GM18511 (cell line): ENCODE data around the gene CYP51A1.
"Not testable (repeated sequence)": the region's sequence is repeated elsewhere in the genome, so short reads cannot be mapped to it uniquely, and the experiment has no call there.

Source experiments
- ATAC-seq: cut with Tn5 transposase; IDR thresholded peaks from one replicate; pipeline ENCODE4 v1.9.1; 2021; ENCODE audit warnings: mild to moderate bottlenecking, moderate library complexity; ENCODE audit not compliant: unreplicated experiment

CYP51A1 gene

DNA sequence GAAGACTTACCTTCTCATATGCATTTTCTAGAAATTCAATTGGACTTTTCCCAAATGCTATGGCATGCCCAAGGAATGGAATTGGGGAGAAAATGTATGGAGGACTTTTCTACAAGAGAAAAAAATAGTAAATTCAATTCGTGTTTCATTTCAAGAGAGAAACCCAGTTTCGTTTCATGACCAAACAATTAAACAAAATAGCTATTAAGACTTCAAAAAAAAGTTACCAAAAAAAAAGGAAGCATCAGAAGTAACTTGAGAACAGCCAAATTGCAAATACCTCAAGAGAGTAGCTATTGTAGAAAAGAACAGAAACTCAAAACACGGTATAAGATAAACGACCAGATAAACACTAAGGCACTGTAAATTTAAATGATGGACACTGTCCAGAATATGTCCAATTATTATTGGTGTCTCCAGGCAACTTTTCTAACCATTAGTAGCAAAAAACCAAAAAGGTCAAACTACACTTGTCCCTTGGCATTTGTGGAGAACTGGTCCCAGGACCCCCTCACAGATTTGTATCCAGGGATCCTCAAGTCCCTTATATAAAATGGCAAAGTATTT, 2.4 kb downstream of the CYP51A1 start:
- no peak for ATAC-seq

DNA sequence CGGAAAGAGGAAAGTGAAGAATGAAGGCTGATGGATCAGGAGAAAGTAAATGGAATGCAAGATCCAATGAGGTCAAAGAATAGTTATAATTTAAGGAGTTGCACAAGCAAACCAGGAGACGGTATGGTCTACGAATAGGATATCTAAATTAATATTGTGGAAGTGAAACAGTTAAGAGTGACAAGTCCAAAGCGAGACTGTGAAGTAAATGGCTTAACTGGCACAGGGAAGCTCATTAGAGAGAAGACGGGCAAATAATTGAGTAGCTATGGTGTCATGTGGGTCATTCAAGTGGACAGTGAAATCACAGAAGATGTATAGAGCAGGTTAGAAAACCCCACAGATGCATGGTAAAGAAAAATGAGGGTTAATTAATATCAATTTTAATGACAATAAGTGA, 3.2 kb downstream of the CYP51A1 start:
- ATAC-seq: no peak

DNA sequence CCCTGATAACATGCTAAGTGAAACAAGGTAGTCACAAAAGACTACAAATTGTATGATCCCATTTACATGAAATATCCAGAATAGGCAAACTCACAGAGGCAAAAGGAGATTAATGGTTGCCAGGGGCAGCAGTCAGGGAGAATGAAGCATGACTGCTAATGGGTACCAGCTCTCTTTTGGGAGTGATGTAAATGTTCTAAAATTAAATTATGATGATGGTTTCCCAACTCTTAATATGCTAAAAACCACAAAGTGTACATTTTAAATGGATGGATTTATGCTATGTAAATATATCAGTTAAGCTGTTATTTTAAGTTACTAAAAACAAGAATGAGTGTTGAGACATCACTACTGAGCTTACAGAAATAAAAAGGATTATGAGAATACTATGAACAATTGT, 12.6 kb downstream of the CYP51A1 start:
- no peak for ATAC-seq

DNA sequence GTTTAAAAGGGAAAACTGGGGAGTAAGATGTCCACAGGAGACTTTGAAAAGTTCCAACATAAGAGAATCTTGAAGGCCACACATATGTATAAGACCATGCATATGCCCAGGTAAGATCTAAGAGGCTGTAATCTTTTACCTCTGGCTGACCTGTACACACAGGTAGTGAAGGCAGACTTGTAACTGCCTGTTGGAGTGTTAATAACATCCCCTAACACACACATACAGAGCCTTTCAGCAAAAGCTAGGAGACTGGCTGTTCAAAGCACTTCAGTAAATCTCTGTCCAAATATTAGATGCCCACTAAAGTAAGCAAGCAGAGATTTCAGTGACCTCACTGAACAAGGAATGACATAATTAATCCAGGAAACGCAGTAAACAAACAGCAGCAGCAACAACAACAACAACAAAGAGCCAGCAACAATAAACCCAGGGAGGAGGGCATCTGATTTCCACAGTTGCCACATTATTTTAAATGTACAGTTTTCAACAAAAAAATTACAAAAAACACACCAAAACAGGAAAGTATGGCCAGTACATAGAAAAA, 15.0 kb downstream of the CYP51A1 start:
- ATAC-seq: no peak

DNA sequence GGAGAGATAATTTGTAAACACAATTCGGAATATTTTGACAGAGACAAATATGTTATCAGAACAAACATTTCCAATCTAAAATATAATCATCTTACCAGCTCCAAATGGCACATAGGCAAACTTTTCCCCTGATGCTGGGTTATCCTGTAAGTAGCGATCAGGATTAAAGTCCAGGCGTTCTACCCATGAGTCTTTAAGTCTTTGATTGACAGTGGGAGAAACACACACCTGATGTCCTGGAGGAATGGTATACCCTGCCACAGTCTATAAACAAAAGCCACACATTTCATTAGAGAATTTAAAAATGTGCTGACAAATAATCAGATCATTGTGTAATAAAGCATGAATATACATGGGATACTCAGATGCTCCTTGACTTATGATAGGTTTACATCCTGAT, 17.3 kb downstream of the CYP51A1 start:
- ATAC-seq: no peak

DNA sequence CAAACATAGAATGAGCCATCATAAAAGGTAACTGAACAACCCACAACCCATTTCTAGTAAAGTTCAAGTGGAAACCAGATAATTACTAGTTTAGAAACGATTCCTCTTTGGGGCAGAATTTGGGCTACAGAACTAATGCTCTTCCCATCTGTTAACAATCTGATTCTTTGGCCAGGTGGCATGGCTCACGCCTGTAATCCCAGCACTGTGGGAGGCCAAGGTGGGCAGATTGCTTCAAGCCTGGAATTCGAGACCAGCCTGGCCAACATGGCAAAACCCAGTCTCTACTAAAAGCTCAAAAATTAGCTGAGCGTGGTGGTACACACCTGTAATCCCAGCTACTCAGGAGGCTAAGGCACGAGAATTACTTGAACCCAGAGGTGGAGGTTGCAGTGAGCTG, 18.5 kb downstream of the CYP51A1 start:
- no peak for ATAC-seq

DNA sequence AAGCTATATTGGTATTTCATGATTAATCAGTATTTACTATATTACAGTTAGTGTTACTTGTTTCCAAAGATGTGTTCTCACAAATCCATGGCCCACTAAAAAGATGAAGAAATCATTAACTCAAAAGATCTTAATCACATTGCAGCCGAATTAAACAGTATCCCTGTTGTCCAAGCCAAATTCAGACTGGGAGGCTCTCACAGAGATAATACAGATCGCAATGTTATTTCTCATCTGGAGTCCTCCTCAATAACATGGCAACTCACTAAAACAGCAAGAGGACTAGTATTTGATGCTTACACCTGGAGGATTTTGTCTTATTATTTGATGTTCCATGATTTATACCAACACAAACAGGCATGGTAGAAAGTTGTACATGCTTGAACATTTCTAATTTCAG, 23.4 kb downstream of the CYP51A1 start:
- no peak for ATAC-seq

DNA sequence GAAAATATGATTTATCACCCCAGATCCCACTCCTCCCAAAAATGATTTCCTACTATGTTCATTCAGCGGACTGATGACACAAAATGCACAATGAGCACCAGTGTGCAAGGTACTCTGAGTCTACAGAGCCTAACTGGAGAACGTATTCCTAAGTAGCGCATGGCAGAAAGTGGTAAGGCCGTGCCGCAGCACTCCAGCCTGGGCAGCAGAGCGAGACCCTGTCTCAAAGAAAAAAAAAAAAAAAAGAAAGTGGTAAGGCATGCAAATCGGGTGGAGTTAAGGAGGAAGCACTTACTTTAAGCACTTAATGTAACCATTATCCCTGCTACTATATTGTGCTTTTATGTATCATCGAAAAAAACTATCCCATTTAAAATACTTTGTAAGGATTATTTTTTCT, 25.5 kb downstream of the CYP51A1 start:
- no peak for ATAC-seq

DNA sequence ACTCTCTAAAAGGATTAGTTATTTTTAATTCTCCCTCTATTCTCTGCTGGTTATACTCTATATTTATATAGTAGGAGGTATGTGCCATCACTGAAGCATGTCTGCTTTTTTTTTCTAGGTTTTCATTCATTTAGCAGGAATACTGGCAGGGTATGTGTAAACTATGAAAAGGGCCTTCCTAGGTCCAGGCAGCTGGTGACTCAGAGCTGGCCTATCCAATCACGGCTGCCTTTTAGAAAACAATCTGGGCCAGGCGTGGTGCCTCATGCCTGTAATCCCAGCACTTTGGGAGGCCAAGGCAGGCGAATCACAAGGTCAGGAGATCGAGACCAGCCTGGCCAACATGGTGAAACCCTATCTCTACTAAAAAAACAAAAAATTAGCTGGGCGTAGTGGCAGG, 31.4 kb downstream of the CYP51A1 start:
- not testable (repeated sequence) for ATAC-seq

DNA sequence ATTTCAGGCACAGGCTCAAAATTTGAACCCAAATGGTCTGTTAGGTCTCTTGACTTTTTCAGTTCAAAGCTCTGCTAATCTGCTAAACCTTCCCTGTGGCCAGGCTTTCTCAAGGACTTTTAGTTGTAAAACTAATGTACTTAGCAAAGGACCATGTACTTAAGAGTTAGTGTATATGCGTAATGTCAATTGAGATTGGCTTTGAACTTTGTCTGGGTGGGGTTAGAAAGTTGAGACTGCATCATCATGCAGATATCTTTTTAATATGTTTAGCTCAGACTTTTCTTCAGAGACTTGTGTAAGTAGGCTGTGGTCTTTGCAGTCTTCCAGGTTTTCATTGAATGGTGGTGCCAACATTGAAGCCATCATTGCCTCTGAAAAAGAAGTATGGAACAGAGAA, 33.7 kb downstream of the CYP51A1 start:
- no peak for ATAC-seq

DNA sequence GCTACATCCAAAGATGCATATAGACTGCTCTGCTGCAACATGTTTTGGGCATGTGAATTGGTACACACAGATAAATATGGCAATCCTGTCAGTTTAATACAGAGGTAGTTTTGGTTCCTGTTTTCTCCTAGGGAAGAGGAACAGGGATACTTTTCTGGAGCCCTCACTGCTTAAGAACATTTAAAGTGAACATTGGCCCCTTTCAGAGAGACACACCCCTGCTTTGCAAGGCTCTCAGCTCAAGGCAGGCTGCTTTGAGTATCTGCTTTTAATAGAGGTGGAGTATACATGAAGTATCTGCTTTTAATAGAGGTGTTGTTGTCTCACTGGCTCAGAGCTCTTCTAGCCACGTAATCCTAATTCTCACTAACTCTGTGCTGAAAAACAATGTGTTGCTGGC, 38.9 kb downstream of the CYP51A1 start:
- ATAC-seq: no peak

DNA sequence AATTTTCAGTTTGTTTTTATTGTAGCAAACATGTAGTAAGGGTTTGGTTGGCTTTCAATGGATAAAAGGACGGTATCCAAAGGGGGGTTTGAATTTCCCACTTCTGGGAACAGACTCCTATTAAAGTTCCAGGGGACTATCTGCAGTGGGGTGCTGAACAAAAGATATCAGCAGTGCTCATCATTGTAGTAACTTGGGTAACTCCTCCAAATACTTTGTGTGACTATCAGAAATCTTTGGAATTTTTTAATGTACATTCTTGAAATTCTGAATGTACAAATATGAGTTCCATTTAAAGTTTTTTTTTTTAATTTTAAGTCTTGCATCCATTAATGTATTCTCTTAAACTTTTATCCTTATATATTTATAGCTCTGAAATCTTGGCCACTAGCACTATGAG, 42.1 kb downstream of the CYP51A1 start:
- ATAC-seq: no peak

DNA sequence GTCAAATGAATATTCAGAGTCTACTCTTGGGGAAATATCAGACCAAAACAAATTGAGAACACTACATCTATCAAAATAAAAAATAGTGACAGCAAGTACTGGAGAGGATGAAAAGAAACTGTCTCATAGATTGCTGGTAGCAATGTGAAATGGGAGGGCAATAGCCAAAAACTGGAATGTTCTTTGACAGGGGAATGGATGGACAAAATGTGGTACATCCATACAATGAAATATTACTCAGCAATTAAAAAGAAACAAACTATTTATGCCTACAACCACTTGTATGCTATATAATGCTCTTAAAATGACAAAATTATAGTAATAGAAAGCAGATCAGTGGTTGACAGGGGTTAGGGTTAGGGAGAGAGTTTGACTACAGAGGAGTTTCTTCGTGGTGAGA, 46.0 kb downstream of the CYP51A1 start:
- no peak for ATAC-seq

DNA sequence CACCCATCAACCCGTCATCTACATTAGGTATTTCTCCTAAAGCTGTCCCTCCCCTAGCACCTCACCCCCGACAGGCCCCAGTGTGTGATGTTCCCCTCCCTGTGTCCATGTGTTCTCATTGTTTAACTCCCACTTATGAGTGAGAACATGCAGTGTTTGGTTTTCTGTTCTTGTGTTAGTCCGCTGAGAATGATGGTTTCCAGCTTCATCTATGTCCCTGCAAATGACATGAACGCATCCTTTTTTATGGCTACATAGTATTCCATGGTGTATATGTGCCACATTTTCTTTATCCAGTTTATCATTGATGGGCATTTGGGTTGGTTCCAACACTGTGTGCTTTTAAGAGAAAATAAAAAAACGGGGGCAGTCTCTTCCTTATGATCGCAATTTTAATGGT, 50.4 kb downstream of the CYP51A1 start:
- not testable (repeated sequence) for ATAC-seq

DNA sequence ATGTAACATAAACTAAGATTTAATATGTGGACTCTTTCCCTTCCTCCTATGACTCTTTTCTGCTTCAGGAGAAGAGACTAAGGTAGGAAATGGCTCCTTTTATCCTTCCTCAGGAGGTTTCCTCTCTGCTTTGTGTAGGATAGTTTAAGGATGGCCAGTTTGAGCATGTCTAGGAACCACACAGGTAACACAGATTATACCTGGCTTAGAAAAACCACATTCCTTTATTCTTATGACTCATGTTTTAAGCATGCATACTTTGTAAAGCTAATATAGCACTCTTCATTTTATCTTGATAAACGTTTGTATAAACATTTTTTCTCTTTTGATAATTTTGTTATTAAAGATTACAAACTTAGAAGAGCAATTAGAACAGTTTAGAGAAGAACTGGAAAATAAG, 57.8 kb downstream of the CYP51A1 start:
- ATAC-seq: no peak

DNA sequence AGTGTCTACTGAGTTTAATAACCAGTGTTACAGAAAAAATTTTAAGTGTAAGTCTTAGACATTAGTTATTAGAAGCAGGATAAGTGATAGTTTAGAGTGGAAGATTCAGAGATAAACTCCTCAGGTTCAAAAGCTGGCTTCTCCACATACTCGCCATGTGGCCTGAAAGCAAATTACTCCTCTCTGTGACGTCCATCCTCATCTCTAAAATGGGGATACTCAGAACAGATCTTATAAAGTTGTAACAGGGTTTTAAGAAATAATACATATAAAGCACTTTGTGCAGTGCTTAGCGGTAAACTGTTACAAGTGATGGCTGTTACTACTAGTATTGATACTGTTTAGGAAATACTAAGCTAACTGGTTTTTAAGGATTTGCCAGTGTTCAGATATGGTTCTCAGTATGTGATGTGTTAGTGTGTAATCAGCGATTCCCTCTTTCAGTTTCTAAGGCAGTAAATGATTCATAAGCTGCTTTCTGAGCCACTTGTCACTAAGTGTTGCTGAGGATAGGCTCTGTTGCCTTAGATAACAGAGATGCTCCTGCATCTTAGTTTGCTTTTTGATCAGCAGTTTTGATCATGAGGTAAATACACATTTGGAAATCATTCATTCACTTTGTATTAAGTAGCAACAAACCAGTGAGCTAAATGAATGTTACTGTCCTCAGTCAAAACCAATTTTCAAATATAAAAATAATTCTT, 58.7 kb downstream of the CYP51A1 start:
- ATAC-seq: peak; percentile 95

DNA sequence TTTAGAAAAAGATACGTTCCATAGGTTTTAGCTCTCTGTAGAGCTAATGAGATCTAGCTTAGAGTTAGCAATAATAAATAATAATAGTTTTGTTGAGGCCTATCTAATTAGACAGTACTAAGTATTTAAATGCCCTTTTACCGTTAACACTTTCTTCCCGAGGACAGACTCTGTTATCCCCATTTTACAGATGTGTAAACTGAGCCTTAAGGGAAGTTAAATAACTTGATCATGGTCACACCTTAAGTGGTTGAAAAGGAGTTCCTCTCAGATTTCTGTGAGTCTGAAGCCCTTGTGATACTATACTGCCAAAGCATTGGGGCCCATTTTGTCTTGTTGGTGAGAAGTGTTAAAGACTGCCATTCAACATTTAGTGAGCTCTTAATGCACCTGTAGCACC, 61.6 kb downstream of the CYP51A1 start:
- no peak for ATAC-seq

DNA sequence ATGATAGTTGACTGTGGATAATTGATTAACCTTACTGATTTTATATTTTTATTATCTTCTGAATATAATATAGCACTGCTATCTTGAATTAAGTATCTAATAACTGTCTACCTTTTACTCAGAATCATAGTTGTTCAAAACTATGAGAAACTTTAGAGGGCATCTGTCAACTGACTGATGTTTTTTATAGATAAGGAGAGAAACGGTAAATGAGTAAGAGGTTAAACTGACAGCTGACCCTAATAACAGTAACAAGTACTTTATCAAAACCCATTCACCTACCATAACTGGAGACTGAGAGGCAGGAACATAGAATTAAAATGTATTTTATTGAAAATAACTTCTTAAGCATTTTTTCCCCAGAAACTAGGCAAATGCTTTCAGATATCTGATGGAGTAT, 62.2 kb downstream of the CYP51A1 start:
- ATAC-seq: no peak

DNA sequence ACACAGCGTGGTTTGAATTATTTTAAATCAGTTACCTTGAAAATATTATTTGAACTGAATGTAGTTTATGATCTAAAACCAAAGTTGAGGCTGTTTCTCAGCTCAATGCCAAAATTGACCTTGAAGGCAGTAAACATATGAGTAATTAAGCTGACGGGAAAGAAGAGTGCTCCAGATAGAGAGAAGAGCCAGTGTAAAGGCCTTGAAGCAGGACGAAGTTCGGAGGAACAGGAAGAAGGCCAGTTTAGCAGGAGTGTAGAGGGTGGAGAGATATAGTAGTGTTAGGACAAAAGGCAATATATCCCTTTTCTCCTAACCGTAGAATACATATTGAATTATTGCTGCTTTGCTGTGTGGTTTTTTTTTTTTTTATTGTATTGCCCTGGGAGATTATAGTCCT, 63.2 kb downstream of the CYP51A1 start:
- no peak for ATAC-seq

DNA sequence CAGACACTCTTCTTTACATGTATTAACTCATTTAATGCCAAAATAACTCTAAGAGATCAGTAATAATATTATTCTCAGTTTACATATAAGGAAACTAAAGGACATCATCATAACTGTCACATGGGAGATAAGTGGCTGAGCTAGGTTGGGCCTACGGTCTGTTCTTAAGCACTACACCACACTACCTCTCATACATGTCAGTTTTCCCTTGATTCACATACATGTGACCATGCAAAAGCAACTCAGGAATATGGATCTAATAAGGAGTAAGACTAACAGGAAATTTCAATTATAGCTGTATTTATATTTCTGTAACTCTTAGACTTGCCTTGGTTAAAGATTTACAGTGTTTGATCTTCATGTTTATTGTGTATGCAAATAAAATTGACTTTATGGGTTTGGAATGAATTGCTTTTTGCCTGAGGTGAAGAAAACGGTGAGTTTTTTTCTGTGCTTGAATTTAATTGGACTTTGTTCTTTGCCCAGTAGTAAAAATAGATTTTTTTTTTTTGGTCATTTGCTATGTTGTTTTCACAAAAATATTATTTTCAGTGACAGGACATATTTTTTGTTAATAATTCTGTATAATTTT, 69.7 kb downstream of the CYP51A1 start:
- no peak for ATAC-seq
